HL-60/S4 treated with phorbol 12-myristate 13-acetate at 8.2 ng/mL for 4 days and 3 days (cell line): Measurements from ENCODE around the gene RYK.

Experiments
- in situ Hi-C: fragments of 300-500 bp; cut with MboI; formaldehyde crosslinking; loops from 2 replicates; pipeline ENCODE4 v1.15.0; 2022; ENCODE audit warnings: low sequenced_read_pairs

The RYK gene

GRCh38 chr3:134258761-134259347, 8.2 kb upstream of the RYK start:
- in situ Hi-C loops = no loop called here

DNA sequence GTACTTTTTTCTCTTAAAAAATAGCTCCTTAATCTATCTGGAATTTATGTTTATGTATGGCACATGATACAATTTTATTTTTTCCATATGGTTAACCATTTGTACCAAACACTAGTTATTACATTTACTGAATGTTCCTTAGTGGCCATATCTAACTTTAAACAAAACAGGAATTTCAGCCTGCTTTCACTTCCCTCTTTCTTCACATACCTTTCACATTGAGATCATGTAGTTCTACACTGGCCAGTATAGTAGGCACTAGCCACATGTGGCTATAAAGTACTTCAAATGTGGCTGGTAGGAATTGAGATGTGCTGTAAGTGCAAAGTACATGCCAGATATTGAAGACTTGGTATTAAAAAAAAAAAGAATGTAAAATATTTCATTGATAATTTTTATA, 4.7 kb upstream of the RYK start:
- in situ Hi-C loops = no loop called here

GRCh38 chr3:134253475-134254226, 3.0 kb upstream of the RYK start:
- in situ Hi-C loops = no loop called here

DNA sequence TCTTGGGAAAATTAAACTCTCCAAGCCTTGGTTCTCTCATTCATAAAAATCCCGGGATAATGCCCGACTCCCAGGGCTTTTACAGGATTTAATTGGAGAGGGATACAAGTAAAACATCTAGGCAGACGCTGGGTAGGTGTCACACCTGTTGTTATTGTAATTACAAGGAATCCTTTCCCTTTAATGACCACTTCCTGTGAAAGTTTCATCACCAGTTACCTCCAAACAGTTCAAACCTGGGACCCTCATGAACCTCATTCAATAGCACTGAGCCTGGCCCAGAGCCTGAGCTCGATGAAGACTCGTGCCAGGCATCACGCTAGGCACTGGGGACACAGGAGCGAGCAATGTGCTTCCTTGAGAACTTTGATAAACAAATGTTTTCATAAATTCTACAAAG, 2.1 kb upstream of the RYK start:
- in situ Hi-C loops = no loop called here

GRCh38 chr3:134251731-134252391, 1.2 kb upstream of the RYK start:
- in situ Hi-C loops = no loop called here

GRCh38 chr3:134249935-134250716, 533 bp downstream of the RYK start:
- in situ Hi-C loops = no loop called here

- in situ Hi-C loops = no loop called here
Observed at GRCh38 chr3:134249296-134249841, 1.3 kb downstream of the RYK start.

GRCh38 chr3:134244921-134245320, 5.7 kb downstream of the RYK start:
- in situ Hi-C loops = no loop called here

- in situ Hi-C loops = no loop called here
Observed at GRCh38 chr3:134242649-134243617, 7.7 kb downstream of the RYK start.

DNA sequence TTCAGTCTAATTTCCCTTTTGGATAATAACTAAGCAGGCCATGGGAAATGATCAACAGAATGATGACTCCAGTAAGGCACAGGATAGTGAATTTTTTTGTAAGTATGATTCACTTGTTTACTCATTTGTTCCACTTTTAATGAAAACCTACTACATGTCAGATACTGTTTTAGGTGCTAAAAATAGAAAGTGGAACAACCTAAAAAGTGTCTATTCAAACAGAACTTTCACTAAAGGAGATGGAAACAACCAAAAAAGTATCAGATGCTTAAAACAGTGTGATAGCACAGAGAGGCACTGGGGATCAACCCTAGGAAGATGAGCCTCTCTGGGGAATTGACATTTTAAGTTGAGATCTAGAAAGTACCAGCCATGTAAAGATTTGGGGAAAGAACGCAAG, 11.1 kb downstream of the RYK start:
- in situ Hi-C loops = no loop called here

GRCh38 chr3:134237454-134238145, 13.1 kb downstream of the RYK start:
- in situ Hi-C loops = no loop called here

DNA sequence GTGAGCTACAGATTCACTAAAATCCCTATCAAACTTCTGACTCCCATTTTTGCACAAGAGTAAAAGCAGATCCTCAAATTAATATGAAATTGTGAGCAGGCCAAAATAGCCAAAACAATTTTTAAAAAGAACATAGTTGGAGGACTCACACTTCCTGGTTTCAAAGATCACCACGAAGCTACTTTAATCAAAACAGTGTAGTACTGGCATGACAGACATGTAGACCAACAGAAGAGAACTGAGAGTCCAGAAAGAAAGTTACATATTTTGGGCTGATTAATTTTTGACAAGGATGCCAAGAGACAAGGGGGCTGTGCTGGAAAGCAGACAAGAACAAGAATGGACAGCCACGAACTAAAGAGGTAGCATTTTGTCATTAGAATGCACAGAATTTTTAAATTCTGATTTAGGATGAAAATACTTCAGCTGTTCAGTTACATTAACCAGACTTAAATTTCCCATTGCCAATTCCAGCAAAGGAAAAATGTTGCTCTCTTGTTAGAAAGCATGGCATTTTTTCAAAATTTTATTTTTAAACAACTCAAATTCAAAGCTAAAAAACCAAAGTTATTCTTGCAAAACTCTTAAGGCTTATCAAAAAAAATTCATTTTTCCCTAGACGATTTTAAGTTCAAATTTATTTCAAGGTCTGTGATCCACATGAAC, 14.0 kb downstream of the RYK start:
- in situ Hi-C loops = no loop called here

DNA sequence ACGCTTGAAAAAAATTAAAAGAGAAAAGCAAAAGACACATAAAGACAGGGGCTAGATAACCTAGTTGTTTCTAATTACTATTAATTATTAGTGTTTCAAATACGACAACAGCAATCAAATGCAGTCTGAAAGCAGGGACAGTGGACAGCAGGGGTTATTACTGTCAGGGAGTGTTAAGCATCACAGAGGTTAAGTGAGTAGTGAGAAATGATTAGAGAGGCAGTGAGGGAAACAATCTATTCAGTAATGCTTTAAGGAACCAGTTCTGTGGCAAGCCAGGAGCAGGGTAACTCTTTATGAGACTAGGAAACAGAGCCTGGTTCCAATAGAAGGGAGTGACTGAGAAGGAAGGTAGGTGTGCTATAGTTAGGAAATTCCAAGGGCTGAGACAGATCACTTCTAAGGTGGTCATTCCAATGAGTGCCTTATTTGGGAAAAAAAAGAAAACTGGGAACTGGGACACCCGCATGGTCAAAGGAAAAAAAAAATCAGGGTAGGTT, 15.0 kb downstream of the RYK start:
- in situ Hi-C loops = no loop called here

DNA sequence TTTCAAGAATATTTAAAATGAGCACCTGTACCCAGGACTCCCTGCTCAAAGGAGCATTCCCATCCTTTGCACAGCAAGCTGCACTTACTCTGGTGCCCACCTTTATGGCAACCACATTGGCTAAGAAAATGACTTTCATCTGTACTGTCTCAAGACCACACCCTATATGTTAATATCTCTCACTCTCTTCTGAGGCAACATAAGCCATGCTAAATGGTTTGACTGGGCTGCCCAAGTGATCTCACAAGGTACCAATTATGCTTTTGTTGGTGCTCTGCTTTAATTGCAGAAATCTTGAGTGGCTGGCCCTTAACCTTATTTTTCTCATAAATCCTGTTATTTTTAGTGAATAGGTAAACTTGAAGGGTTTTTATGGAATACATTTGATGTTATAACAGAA, 17.7 kb downstream of the RYK start:
- in situ Hi-C loops = no loop called here

DNA sequence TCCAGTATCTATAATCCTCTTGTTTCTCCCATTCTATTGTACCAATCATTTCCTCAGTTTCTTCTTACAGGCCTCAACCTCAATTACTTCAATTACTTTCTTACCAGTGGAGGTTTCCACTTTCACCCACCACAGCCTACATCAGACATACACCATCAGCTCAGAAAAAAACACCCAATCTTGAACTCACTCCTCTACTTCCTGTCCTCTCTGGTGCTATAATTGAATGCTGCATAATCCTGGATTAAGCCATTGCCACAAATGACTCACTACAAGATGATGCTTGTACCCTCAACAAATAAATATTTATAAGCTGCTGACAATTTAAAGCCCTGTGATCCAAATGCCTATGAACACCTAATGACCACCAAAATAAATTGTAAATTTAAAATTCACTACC, 18.5 kb downstream of the RYK start:
- in situ Hi-C loops = no loop called here

GRCh38 chr3:134231131-134231530, 19.5 kb downstream of the RYK start:
- in situ Hi-C loops = no loop called here

DNA sequence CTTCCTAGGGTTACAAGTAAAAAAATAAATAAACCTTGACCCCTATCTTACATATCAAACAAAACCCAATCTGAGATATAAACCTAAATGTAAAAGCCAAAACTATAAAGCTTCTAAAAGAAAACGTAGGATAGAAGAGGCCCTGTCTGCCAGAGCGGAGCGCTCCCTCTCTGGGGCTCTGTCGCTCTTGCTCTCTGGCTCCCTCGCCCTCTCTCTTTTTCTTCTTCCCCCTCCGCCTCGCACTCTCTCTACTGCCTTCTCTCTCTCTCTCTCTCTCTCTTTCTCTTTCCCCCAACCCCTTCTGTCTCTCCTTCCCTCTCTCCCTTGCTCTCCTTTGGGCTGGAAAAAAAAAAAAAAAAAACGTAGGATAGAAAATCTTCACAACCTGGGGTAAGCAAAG, 21.6 kb downstream of the RYK start:
- in situ Hi-C loops = no loop called here

- in situ Hi-C loops = no loop called here
Observed at GRCh38 chr3:134228479-134228878, 22.2 kb downstream of the RYK start.

GRCh38 chr3:134228035-134228434, 22.6 kb downstream of the RYK start:
- in situ Hi-C loops = no loop called here
